ENCODE results near the gene VPS45. TPM values are rescaled to one million over a fixed set of nuclear protein-coding genes. Genes with fewer than 3 reads are reported as not detected.
A peak's percentile ranks its signal among the peaks of the same experiment; 100 is the strongest.

The VPS45 gene
- total and polyA plus RNA-seq, 7 experiments from 2014 or later, result 20.3 to 37.7 (median 27.0) TPM

DNA sequence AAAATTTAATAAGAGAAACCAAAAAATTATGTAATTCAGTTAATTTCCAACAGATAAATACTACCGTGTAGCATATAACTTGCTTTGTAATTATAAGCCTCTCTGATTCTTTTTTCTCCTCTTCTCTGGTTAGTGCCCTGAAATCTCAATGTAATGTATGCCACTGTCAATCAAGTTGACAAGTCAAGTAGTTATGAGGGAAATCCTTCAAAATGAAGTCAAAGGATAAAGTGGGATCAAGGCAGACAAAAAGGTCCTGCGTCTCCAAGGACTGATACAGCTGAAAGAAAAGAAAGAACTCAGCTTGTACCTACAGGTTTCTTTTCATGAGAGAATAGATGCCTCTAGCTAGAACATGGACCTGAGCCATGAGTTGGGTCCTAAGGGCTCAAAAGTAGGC, 19.8 kb downstream of the VPS45 start:
- H3K36me3 Mint-ChIP-seq, result peaks cover 0 to 73% (median 30%) of the 10 kb centered on the region in 5 donors
- peaks cover 11 to 31% (median 19%) of the 10 kb centered on the region in 7 donors for H3K4me1 Mint-ChIP-seq

DNA sequence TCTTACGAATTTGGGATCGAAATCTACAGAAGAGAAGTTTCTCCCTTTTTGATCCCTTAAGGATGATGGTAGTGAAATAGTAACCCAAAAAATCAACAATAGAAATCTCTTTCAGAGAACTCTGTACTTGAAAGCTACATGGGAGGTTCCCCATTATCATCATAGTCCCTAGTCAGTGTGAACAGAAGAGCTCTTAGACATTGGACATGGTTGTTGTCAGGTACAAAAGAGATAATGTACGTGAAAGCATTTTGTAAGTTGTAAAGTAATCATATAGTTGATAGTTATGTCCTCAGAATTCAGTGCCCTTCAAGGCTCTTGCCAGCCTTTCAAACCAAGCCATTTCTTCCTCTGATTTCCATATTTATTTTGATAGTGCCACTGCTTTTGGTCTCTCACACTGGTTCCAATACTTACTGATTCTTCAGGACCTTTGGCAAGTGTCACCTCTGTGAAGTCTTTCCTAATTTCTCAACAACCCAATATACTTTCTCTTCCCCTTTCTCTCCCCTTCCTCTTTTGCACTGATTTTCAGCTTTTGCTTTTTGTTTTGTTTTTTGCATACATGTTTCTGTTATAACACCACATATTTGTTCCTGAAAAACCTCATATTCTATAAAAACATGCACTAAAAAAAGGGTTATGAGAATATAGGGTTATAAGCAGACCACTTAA, 22.4 kb downstream of the VPS45 start:
- Histone ChIP-seq H3K27me3 (ENCODE audit: control insufficient read depth in 2 of 2, insufficient read depth in 2 of 2, low read length in 2 of 2) (no peaks in the 10 kb centered on the region), H3K4me1 (ENCODE audit: control insufficient read depth in 2 of 2, insufficient read depth in 2 of 2, low read length in 2 of 2) (peaks cover 6 to 11% of the 10 kb centered on the region in 2 donors), H3K4me3 (ENCODE audit: low read length) (no peak overlapping the region), H3K27ac (ENCODE audit: low read depth, low read length) (no peak overlapping the region), H3K36me3 (ENCODE audit: control insufficient read depth in 2 of 3, insufficient read depth in 3 of 3, low read length in 3 of 3) (no peaks in the 10 kb centered on the region), H3K9me3 (ENCODE audit: control insufficient read depth in 2 of 3, low read length in 3 of 3) (no peaks in the 10 kb centered on the region)
- DNase-seq (no peak), ATAC-seq (peak; percentile 42)
- peaks cover 0 to 2% (median 0%) of the 10 kb centered on the region in 11 donors for H3K9me3 Mint-ChIP-seq
- no peak overlapping the region for H3K27ac Mint-ChIP-seq
- H3K4me3 Mint-ChIP-seq, result no peak overlapping the region
- H3K27me3 Mint-ChIP-seq, result no peaks in the 10 kb centered on the region
- H3K4me1 Mint-ChIP-seq, result peaks cover 17 to 43% (median 32%) of the 10 kb centered on the region in 7 donors
- ChIA-PET POLR2A (no interaction called here), CTCF (interaction anchor here (0.6 to 1.1 kb wide), 4 partner anchors 17 to 588 kb away, joined by 3 to 7 read pairs (median 4); no protein-coding TSS in a partner anchor)
- intact Hi-C loops (cut with micrococcal nuclease), result no loop called here
- H3K36me3 Mint-ChIP-seq, result peaks cover 0 to 66% (median 29%) of the 10 kb centered on the region in 5 donors

More for the DNA sequence above, 19.8 kb downstream of the VPS45 start:
- ChIA-PET CTCF (interaction anchor here (1.1 kb wide), 1 partner anchor 125 kb away, joined by 3 read pairs; no protein-coding TSS in a partner anchor), POLR2A (interaction anchor here (0.5 to 1.5 kb wide), 4 partner anchors 16 to 117 kb away, joined by 3 to 5 read pairs (median 3); no protein-coding TSS in a partner anchor)
- H3K9me3 ChIP-seq (ENCODE audit: control insufficient read depth in 2 of 3, low read length in 3 of 3), result no peaks in the 10 kb centered on the region
- intact Hi-C loops (cut with micrococcal nuclease), result no loop called here
- Mint-ChIP-seq H3K27ac (peak overlapping the region in 1 of 9 donors; percentile 68), H3K4me3 (no peak overlapping the region), H3K9me3 (peaks cover 0 to 2% (median 0%) of the 10 kb centered on the region in 11 donors), H3K27me3 (no peaks in the 10 kb centered on the region)
- no peak overlapping the region for H3K4me3 ChIP-seq (ENCODE audit: low read length)
- H3K27ac ChIP-seq (ENCODE audit: low read depth, low read length), result no peak overlapping the region
- peaks cover 0 to 11% (median 0%) of the 10 kb centered on the region in 3 experiments for H3K36me3 ChIP-seq (ENCODE audit: control insufficient read depth in 2 of 3, insufficient read depth in 3 of 3, low read length in 3 of 3)
- ATAC-seq (no peak), DNase-seq (no peak)
- no peaks in the 10 kb centered on the region for H3K27me3 ChIP-seq (ENCODE audit: control insufficient read depth in 2 of 2, insufficient read depth in 2 of 2, low read length in 2 of 2)
- H3K4me1 ChIP-seq (ENCODE audit: control insufficient read depth in 2 of 2, insufficient read depth in 2 of 2, low read length in 2 of 2), result peaks cover 0 to 10% of the 10 kb centered on the region in 2 donors

DNA sequence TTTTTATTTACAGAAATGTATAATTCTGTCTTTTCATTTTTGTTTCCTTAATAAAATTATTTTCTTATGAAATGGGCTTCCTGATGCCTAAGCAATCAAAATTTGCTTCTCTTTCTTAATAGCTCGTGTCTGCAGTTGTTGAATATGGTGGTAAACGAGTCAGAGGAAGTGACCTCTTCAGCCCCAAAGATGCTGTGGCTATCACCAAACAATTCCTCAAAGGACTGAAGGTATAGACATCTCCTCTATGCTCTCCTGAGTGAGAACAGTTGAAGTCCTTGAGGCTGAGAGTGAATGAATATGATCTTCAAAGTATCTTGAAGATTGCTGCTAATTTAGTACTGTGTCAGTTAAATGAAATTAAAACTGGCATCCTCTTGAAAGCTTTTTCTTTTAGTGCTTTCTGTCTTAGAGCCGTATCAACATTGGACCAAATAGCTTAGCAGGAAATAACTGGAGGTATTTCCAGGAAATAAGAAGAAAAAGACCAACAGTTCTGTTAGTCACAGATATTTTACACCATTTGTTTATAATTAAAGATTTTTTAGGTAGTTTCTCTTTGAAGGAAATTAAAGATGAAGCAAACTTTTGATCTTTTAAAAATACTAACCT, 24.7 kb downstream of the VPS45 start:
- Mint-ChIP-seq H3K9me3 (peaks cover 0 to 2% (median 0%) of the 10 kb centered on the region in 11 donors), H3K4me3 (peak overlapping the region in 8 of 10 donors; percentile 22 to 75 (median 57)), H3K4me1 (peaks cover 17 to 43% (median 34%) of the 10 kb centered on the region in 7 donors), H3K27ac (peak overlapping the region; percentile 60 to 86 (median 77)), H3K36me3 (peaks cover 0 to 52% (median 20%) of the 10 kb centered on the region in 5 donors), H3K27me3 (no peaks in the 10 kb centered on the region)
- Histone ChIP-seq H3K4me3 (ENCODE audit: low read length) (no peak overlapping the region), H3K27ac (ENCODE audit: low read depth, low read length) (peak overlapping the region; percentile 23), H3K36me3 (ENCODE audit: control insufficient read depth in 2 of 3, insufficient read depth in 3 of 3, low read length in 3 of 3) (no peaks in the 10 kb centered on the region), H3K4me1 (ENCODE audit: control insufficient read depth in 2 of 2, insufficient read depth in 2 of 2, low read length in 2 of 2) (peaks cover 6 to 11% of the 10 kb centered on the region in 2 donors), H3K27me3 (ENCODE audit: control insufficient read depth in 2 of 2, insufficient read depth in 2 of 2, low read length in 2 of 2) (no peaks in the 10 kb centered on the region), H3K9me3 (ENCODE audit: control insufficient read depth in 2 of 3, low read length in 3 of 3) (no peaks in the 10 kb centered on the region)
- POLR2A ChIA-PET, result interaction anchor here (0.7 to 2.1 kb wide), 11 partner anchors 8 to 83 kb away, joined by 3 to 5 read pairs (median 3); partner anchors contain the start of gene VPS45
- ATAC-seq (no peak), DNase-seq (peak in 1 of 9 donors; percentile 12)
- CTCF ChIA-PET, result interaction anchor here (0.6 kb wide), 2 partner anchors 21 to 205 kb away, joined by 3 read pairs; a partner anchor contains a TSS
- intact Hi-C loops (cut with micrococcal nuclease), result no loop called here

DNA sequence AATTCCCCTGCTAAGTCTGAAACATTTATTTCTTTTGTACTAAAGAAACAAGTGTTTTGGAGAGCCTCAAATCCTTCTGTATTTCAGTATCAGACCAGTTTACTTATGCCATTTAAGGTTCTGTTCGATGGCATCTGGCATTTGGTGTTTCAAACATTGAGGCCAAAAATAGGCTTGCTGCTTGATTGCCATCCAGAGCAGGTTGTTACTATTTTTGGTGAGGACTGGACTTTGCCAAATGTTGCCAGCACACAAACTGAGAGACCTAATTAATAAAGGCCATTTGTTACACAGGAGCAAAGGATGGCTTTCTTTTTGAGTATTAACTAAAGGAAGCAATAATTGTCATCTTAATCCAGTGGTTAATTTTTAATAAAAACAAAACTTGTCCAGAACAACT, 26.2 kb downstream of the VPS45 start:
- Mint-ChIP-seq H3K36me3 (peaks cover 0 to 39% (median 16%) of the 10 kb centered on the region in 5 donors), H3K9me3 (peaks cover 0 to 2% (median 0%) of the 10 kb centered on the region in 11 donors), H3K27ac (no peak overlapping the region), H3K27me3 (no peaks in the 10 kb centered on the region), H3K4me1 (peaks cover 14 to 44% (median 34%) of the 10 kb centered on the region in 7 donors), H3K4me3 (no peak overlapping the region)
- intact Hi-C loops (cut with micrococcal nuclease), result no loop called here
- no peaks in the 10 kb centered on the region for H3K27me3 ChIP-seq (ENCODE audit: control insufficient read depth in 2 of 2, insufficient read depth in 2 of 2, low read length in 2 of 2)
- no peak overlapping the region for H3K27ac ChIP-seq (ENCODE audit: low read depth, low read length)
- ATAC-seq (no peak), DNase-seq (no peak)
- POLR2A ChIA-PET, result interaction anchor here (1.7 to 2.1 kb wide), 2 partner anchors 26 to 55 kb away, joined by 5 read pairs; partner anchors contain the start of gene VPS45
- peaks cover 6 to 11% of the 10 kb centered on the region in 2 donors for H3K4me1 ChIP-seq (ENCODE audit: control insufficient read depth in 2 of 2, insufficient read depth in 2 of 2, low read length in 2 of 2)
- CTCF ChIA-PET, result no interaction called here
- H3K4me3 ChIP-seq (ENCODE audit: low read length), result no peak overlapping the region
- no peaks in the 10 kb centered on the region for H3K9me3 ChIP-seq (ENCODE audit: control insufficient read depth in 2 of 3, low read length in 3 of 3)
- no peaks in the 10 kb centered on the region for H3K36me3 ChIP-seq (ENCODE audit: control insufficient read depth in 2 of 3, insufficient read depth in 3 of 3, low read length in 3 of 3)

DNA sequence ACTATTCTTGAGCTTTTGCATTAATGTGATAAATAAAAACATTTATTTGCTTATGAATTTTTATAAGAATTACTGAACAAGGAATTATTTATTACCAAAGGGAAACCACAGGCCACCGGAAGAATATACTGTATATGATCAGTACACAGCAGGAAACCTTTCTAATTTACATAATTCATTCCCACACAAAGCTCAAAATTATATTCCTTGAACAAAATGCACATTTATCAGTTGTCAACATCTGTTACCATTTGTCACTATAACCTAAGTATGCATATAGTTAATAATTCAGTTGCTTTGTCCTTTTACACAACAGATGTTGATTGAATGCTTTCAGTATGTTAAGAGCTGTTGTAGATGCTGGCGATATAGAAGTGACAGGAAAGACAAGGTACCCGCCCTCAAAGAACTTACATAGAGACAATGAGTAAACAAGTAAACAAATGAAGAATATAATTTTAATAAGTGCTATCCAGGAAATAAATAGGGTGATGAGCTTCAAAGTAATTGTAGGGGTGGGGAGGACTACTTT, 27.2 kb downstream of the VPS45 start:
- no peaks in the 10 kb centered on the region for H3K27me3 ChIP-seq (ENCODE audit: control insufficient read depth in 2 of 2, insufficient read depth in 2 of 2, low read length in 2 of 2)
- no peak for DNase-seq
- Mint-ChIP-seq H3K4me3 (no peak overlapping the region), H3K4me1 (peaks cover 14 to 50% (median 31%) of the 10 kb centered on the region in 7 donors), H3K9me3 (peaks cover 0 to 2% (median 0%) of the 10 kb centered on the region in 11 donors), H3K36me3 (peaks cover 0 to 31% (median 16%) of the 10 kb centered on the region in 5 donors), H3K27ac (peak overlapping the region in 1 of 9 donors; percentile 87), H3K27me3 (no peaks in the 10 kb centered on the region)
- ChIA-PET POLR2A (interaction anchor here (0.6 to 1.6 kb wide), 8 partner anchors 9 to 133 kb away, joined by 3 to 8 read pairs (median 3); no protein-coding TSS in a partner anchor), CTCF (interaction anchor here (0.9 to 1.4 kb wide), 3 partner anchors 12 to 71 kb away, joined by 3 to 4 read pairs (median 3); no protein-coding TSS in a partner anchor)
- H3K36me3 ChIP-seq (ENCODE audit: control insufficient read depth in 2 of 3, insufficient read depth in 3 of 3, low read length in 3 of 3), result no peaks in the 10 kb centered on the region
- ATAC-seq, result no peak
- intact Hi-C loops (cut with micrococcal nuclease), result no loop called here
- peaks cover 6 to 11% of the 10 kb centered on the region in 2 donors for H3K4me1 ChIP-seq (ENCODE audit: control insufficient read depth in 2 of 2, insufficient read depth in 2 of 2, low read length in 2 of 2)
- no peak overlapping the region for H3K4me3 ChIP-seq (ENCODE audit: low read length)
- no peaks in the 10 kb centered on the region for H3K9me3 ChIP-seq (ENCODE audit: control insufficient read depth in 2 of 3, low read length in 3 of 3)
- H3K27ac ChIP-seq (ENCODE audit: low read depth, low read length), result no peak overlapping the region

GRCh38 chr1:150102986-150103385, 35.4 kb downstream of the VPS45 start:
- H3K4me1 Mint-ChIP-seq, result peaks cover 21 to 74% (median 60%) of the 10 kb centered on the region in 7 donors
- H3K36me3 Mint-ChIP-seq, result peaks cover 0 to 49% (median 5%) of the 10 kb centered on the region in 5 donors
- peak overlapping the region in 7 of 9 donors; percentile 1 to 92 (median 46) for H3K27ac Mint-ChIP-seq
- peaks cover 0 to 3% (median 0%) of the 10 kb centered on the region in 11 donors for H3K9me3 Mint-ChIP-seq
- H3K27me3 Mint-ChIP-seq, result no peaks in the 10 kb centered on the region
- DNase-seq (peak in 4 of 9 donors; percentile 21 to 48 (median 32)), ATAC-seq (peak; percentile 61)
- no peaks in the 10 kb centered on the region for H3K27me3 ChIP-seq (ENCODE audit: control insufficient read depth in 2 of 2, insufficient read depth in 2 of 2, low read length in 2 of 2)
- H3K4me3 ChIP-seq (ENCODE audit: low read length), result no peak overlapping the region
- intact Hi-C loops (cut with micrococcal nuclease), result no loop called here
- CTCF ChIA-PET, result interaction anchor here (0.6 to 1.1 kb wide), 5 partner anchors 17 to 84 kb away, joined by 3 to 6 read pairs (median 3); no protein-coding TSS in a partner anchor
- H3K4me3 Mint-ChIP-seq, result peak overlapping the region in 1 of 10 donors; percentile 20
- no peaks in the 10 kb centered on the region for H3K9me3 ChIP-seq (ENCODE audit: control insufficient read depth in 2 of 3, low read length in 3 of 3)
- POLR2A ChIA-PET, result interaction anchor here (0.6 to 1.1 kb wide), 10 partner anchors 11 to 111 kb away, joined by 3 to 7 read pairs (median 3); partner anchors contain the start of gene PLEKHO1
- H3K27ac ChIP-seq (ENCODE audit: low read depth, low read length), result no peak overlapping the region
- H3K4me1 ChIP-seq (ENCODE audit: control insufficient read depth in 2 of 2, insufficient read depth in 2 of 2, low read length in 2 of 2), result peaks cover 19 to 28% of the 10 kb centered on the region in 2 donors
- H3K36me3 ChIP-seq (ENCODE audit: control insufficient read depth in 2 of 3, insufficient read depth in 3 of 3, low read length in 3 of 3), result no peaks in the 10 kb centered on the region
